Measurements from ENCODE around the gene ERI2.

The ERI2 gene

DNA sequence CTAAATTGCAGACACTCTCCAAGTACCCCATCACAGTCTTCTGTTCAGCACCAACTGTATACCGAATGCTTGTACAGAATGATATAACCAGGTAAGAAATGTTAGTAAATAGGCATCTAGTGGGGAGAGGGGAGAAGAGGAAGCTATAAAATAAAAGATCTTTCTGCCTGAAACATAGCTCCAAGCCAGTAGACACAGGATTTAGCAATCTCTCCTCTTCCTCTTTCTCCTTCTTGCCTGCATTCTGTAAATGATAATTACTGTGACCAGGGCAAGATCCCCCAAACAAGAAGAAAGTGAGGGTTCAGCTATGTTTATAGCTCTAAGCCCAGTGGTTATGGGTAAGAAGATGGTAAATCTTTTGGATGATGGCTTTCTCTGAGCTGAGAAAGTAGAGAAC, 24.6 kb downstream of the ERI2 start:
- no peak for DNase-seq (ENCODE audit: extremely low spot score)
- no peak for TF ChIP-seq CTBP1 (IDR thresholded peaks at IDR 0.05; ENCODE audit: borderline replicate concordance)
- TF ChIP-seq SP1 (IDR thresholded peaks at IDR 0.05), result no peak
- TF ChIP-seq, protein P1, sequence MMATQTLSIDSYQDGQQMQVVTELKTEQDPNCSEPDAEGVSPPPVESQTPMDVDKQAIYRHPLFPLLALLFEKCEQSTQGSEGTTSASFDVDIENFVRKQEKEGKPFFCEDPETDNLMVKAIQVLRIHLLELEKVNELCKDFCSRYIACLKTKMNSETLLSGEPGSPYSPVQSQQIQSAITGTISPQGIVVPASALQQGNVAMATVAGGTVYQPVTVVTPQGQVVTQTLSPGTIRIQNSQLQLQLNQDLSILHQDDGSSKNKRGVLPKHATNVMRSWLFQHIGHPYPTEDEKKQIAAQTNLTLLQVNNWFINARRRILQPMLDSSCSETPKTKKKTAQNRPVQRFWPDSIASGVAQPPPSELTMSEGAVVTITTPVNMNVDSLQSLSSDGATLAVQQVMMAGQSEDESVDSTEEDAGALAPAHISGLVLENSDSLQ (IDR thresholded peaks at IDR 0.05), result no peak
- TF ChIP-seq L3MBTL2 (conservative IDR thresholded peaks at IDR 0.05), result no peak
- TF ChIP-seq LEF1 (IDR thresholded peaks at IDR 0.05; ENCODE audit: borderline replicate concordance), result no peak
- TF ChIP-seq TARDBP (IDR thresholded peaks at IDR 0.05), result no peak
- no peak for TF ChIP-seq ZNF384 (IDR thresholded peaks at IDR 0.05)
- no peak for TF ChIP-seq FOXM1 (IDR thresholded peaks at IDR 0.05; ENCODE audit: borderline replicate concordance)
- TF ChIP-seq BHLHE40 (IDR thresholded peaks at IDR 0.05; ENCODE audit: borderline replicate concordance), result no peak
- ChIA-PET CTCF (no interaction called here), POLR2A (interaction anchor here (0.8 kb wide), 1 partner anchor 10 kb away, joined by 3 read pairs; no protein-coding TSS in a partner anchor)

DNA sequence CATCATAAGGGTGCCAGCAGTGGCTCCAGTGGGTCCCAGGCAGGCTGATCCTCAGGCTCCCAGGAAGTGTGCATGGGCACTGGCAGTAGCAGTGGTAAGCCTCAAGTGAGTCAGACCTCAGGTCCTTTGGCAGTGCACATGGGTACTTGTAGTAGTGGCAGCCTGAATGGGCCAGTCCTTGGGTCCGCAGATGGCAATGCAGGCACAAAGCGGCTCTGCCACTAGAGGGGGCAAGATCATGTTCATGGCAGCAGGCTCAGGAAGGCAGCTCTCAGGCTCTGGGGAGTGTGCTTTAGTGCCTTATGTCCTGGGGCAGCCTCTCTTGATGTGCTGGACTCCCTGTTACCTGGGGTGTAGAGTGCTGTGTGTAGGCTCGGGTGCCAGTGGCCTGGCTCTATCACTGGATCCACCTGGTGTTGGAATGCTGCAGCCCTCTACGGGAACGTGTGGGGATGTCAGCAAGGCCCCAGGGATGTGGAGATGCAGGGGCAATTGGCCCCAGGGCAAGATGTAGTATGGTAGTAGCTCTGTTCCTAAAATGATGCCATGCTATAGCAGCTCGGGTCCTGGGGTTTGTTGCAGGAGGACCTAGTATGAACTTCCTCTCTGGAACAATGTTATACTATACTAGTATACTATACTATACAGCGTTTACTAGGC, 31.4 kb downstream of the ERI2 start:
- POLR2A ChIA-PET, result no interaction called here
- DNase-seq (ENCODE audit: extremely low spot score), result peak; percentile 70
- CTCF ChIA-PET, result interaction anchor here (0.9 kb wide), 1 partner anchor 11 kb away, joined by 3 read pairs; the partner anchor contains the start of gene ACSM3
- TF ChIP-seq CTBP1 (IDR thresholded peaks at IDR 0.05; ENCODE audit: borderline replicate concordance) (no peak), ARNT (IDR thresholded peaks at IDR 0.05) (no peak)

DNA sequence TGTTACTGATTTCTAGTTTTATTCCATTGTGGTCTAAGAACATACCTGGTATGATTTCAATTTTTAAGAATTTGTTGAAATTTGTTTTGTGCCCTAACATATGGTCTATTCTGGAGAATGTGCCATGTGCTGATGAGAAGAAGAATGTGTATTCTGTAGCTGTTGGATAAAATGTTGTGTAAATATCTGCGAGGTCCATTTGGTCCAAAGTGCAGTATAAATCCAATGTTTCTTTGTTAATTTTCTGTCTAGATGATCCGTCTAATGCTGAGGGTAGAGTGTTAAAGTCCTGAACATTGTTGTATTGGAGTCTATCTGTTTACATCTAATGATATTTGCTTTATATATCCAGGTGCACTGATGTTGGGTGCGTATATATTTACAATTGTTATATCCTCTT, 32.6 kb downstream of the ERI2 start:
- CTCF ChIA-PET, result no interaction called here
- POLR2A ChIA-PET, result no interaction called here
- TF ChIP-seq BHLHE40 (IDR thresholded peaks at IDR 0.05; ENCODE audit: borderline replicate concordance) (no peak), SP1 (IDR thresholded peaks at IDR 0.05) (no peak), CTBP1 (IDR thresholded peaks at IDR 0.05; ENCODE audit: borderline replicate concordance) (no peak), ARNT (IDR thresholded peaks at IDR 0.05) (no peak), ELF4 (IDR thresholded peaks at IDR 0.05) (no peak), FOXK2 (IDR thresholded peaks at IDR 0.05) (no peak), TARDBP (IDR thresholded peaks at IDR 0.05) (no peak), LEF1 (IDR thresholded peaks at IDR 0.05; ENCODE audit: borderline replicate concordance) (no peak), HDGF (IDR thresholded peaks at IDR 0.05; ENCODE audit: borderline replicate concordance) (no peak), ZNF384 (IDR thresholded peaks at IDR 0.05) (no peak), FOXA1 (IDR thresholded peaks at IDR 0.05) (no peak), FOXM1 (IDR thresholded peaks at IDR 0.05; ENCODE audit: borderline replicate concordance) (no peak), NFRKB (IDR thresholded peaks at IDR 0.05) (no peak), SUZ12 (IDR thresholded peaks at IDR 0.05) (no peak), L3MBTL2 (conservative IDR thresholded peaks at IDR 0.05) (no peak)
- TF ChIP-seq, protein P1 (IDR thresholded peaks at IDR 0.05), result no peak
- no peak for DNase-seq (ENCODE audit: extremely low spot score)

DNA sequence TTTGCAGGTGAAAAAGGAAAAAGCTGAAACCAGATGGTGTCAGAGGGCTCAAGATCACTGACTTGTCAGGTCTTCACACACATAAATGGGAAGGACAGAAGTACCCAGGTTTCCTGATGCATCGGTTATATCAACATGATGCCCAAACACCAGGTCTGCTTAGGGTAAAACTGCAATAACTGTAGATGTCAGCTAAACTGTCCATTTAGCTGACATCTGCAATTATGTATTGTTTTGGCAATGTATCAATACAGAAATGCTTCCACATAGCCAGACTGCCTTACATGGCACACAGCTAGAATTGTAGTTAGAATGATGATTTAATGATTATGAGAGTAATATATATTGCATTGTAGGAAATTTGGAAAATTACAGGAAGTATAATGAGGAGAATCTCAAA, 37.5 kb downstream of the ERI2 start:
- no peak for TF ChIP-seq TARDBP (IDR thresholded peaks at IDR 0.05)
- DNase-seq (ENCODE audit: extremely low spot score), result no peak
- ChIA-PET POLR2A (no interaction called here), CTCF (no interaction called here)

DNA sequence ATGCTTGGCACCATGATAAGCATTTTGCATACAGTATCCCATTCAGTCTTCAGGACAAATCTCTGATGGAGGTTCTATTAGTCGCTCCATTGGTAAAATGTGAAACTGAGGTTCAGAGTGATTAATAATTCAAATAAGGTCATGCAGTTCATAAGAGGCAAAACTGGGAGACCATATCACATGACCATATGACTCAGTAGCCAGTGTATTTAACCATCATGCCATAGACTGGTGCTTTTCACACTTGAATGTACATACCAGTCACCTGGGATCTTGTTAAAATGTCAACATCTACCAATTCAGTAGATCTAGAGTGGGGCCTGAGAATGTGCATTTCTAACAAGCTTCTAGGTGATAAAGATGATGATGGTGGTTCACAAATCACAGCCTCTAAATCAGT, 38.2 kb downstream of the ERI2 start:
- ChIA-PET POLR2A (no interaction called here), CTCF (no interaction called here)
- DNase-seq (ENCODE audit: extremely low spot score), result no peak
- no peak for TF ChIP-seq HDGF (IDR thresholded peaks at IDR 0.05; ENCODE audit: borderline replicate concordance)
- no peak for TF ChIP-seq SP1 (IDR thresholded peaks at IDR 0.05)

DNA sequence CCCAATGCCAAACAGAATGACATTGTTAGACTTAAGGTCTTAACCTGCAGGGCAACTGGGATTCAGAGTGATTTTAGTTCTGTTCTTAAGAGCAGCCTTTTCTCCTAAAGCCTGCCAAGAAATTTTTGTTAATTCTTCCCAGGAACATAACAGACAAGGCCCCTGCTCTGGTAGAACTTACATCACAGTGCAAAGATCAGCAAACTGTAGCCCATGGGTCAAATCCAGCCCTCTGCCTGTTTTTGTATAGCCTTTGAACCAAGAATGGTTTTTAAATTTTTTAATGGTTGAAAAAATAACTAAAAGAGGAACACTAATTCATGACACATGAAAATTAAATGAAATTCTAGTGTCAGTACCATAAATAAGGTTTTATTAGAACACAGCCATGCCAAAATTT, 38.7 kb downstream of the ERI2 start:
- DNase-seq (ENCODE audit: extremely low spot score), result no peak
- POLR2A ChIA-PET, result no interaction called here
- TF ChIP-seq BHLHE40 (IDR thresholded peaks at IDR 0.05; ENCODE audit: borderline replicate concordance) (no peak), TARDBP (IDR thresholded peaks at IDR 0.05) (no peak), L3MBTL2 (conservative IDR thresholded peaks at IDR 0.05) (no peak), ZNF384 (IDR thresholded peaks at IDR 0.05) (no peak), FOXA1 (IDR thresholded peaks at IDR 0.05) (no peak), FOXK2 (IDR thresholded peaks at IDR 0.05) (no peak), CTBP1 (IDR thresholded peaks at IDR 0.05; ENCODE audit: borderline replicate concordance) (no peak), FOXM1 (IDR thresholded peaks at IDR 0.05; ENCODE audit: borderline replicate concordance) (no peak), ARNT (IDR thresholded peaks at IDR 0.05) (no peak), ELF4 (IDR thresholded peaks at IDR 0.05) (no peak), SP1 (IDR thresholded peaks at IDR 0.05) (no peak), LEF1 (IDR thresholded peaks at IDR 0.05; ENCODE audit: borderline replicate concordance) (no peak), SUZ12 (IDR thresholded peaks at IDR 0.05) (no peak), HDGF (IDR thresholded peaks at IDR 0.05; ENCODE audit: borderline replicate concordance) (no peak), NFRKB (IDR thresholded peaks at IDR 0.05) (no peak)
- TF ChIP-seq, protein P1 (IDR thresholded peaks at IDR 0.05), result no peak
- CTCF ChIA-PET, result no interaction called here

DNA sequence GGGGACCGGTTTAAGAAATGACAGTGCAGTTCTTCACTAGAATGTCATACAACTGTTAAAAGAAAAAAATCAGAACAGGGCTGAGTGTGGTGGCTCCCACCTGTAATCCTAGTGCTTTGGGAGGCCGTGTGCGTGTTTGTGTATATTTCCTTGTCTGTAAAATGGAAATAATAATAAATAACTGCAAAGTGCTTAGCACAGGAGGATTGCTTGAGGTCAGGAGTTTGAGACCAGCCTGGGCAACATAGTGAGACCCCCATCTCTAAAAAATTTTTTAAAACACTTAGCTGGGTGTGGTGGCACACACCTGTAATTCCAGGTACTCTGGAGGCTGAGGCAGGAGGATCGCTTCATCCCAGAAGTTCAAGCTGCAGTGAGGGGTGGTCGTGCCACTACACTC, 40.0 kb downstream of the ERI2 start:
- ChIA-PET CTCF (no interaction called here), POLR2A (no interaction called here)
- DNase-seq (ENCODE audit: extremely low spot score), result no peak
- TF ChIP-seq HDGF (IDR thresholded peaks at IDR 0.05; ENCODE audit: borderline replicate concordance), result no peak
- no peak for TF ChIP-seq ZNF384 (IDR thresholded peaks at IDR 0.05)
- TF ChIP-seq FOXK2 (IDR thresholded peaks at IDR 0.05), result no peak
- TF ChIP-seq CTBP1 (IDR thresholded peaks at IDR 0.05; ENCODE audit: borderline replicate concordance), result no peak
- TF ChIP-seq SP1 (IDR thresholded peaks at IDR 0.05), result no peak
- TF ChIP-seq, protein P1 (IDR thresholded peaks at IDR 0.05), result no peak
- no peak for TF ChIP-seq TARDBP (IDR thresholded peaks at IDR 0.05)
- no peak for TF ChIP-seq FOXA1 (IDR thresholded peaks at IDR 0.05)

Data from HEK293T (cell line).